HepG2 (cell line): ENCODE data around the gene ZBTB7A. TPM values are rescaled to one million over a fixed set of nuclear protein-coding genes. Genes with fewer than 3 reads are reported as not detected.

ENCODE experiments used
- ATAC-seq: fragments of 200-7000 bp; cut with Tn5 transposase; 3 replicates; pipeline ENCODE4 v1.9.1; 2020; ENCODE audit warnings: mild to moderate bottlenecking, moderate library complexity
- BruUV-seq: library from RNA; stranded (reverse); fragments of 400-500 nt; replicated peaks from 2 replicates; lab custom pipeline; 2021; lab: Mats Ljungman, UMichigan
- CTCF ChIA-PET: fragments of 300-600 bp; formaldehyde crosslinking; extraction: SDS; loops from one replicate; lab custom pipeline; 2021; ENCODE audit warnings: low total read pairs, inconsistent platforms, low intra/inter-chr PET ratio; lab: Yijun Ruan, JAX
- POLR2A ChIA-PET: fragments of 350-600 bp; sonication (Branson Sonifier 250); formaldehyde crosslinking; loops from one replicate; lab custom pipeline; 2020; ENCODE audit warnings: antibody characterized with exemption, inconsistent platforms; lab: Yijun Ruan, JAX
- DNase-seq: peaks from one replicate; pipeline ENCODE4 v3.0.0-alpha.2; 2015; ENCODE audit warnings: low spot score
- FAIRE-seq: peaks from 3 replicates; lab custom pipeline; 2011; peaks lifted over from hg19 to GRCh38; lab: Jason Lieb, UNC
- H2AFZ ChIP-seq: one replicate; pipeline ENCODE4 v1.6.1; 2011; ENCODE audit warnings: low read length, inconsistent platforms
- H3K27ac ChIP-seq: fragments of 300-600 bp; 3 replicates; pipeline ENCODE4 v1.8.0; 2011; ENCODE audit warnings: mixed run types, mild to moderate bottlenecking, mixed read lengths, low read length, inconsistent platforms; ENCODE audit not compliant: insufficient read depth; ENCODE audit errors: extremely low read length
- H3K27me3 ChIP-seq, 2 experiments: fragments of 200-600 bp in 1 of 2; 2 replicates in 1 of 2; 3 replicates in 1 of 2; pipeline versions ENCODE4 v1.6.0 to v1.8.0; 2011; ENCODE audit warnings: low read length in 2 of 2, mild to moderate bottlenecking in 2 of 2, moderate library complexity in 2 of 2, inconsistent platforms in 1 of 2; ENCODE audit not compliant: insufficient read depth in 2 of 2, control insufficient read depth in 1 of 2
- H3K36me3 ChIP-seq, 2 experiments: fragments of 200-600 bp in 1 of 2; replicated peaks in 1 of 2; 2 replicates in 1 of 2; 3 replicates in 1 of 2; pipeline versions ENCODE4 v1.5.1 to v1.8.0; 2011; ENCODE audit warnings: low read length in 2 of 2, inconsistent platforms in 1 of 2; ENCODE audit not compliant: insufficient read depth in 2 of 2, control insufficient read depth in 1 of 2
- H3K4me1 ChIP-seq: 2 replicates; pipeline ENCODE4 v1.5.1; 2012; ENCODE audit warnings: low read length, inconsistent platforms; ENCODE audit not compliant: insufficient read depth
- H3K4me2 ChIP-seq: 2 replicates; pipeline ENCODE4 v1.6.0; 2011; ENCODE audit warnings: low read depth, low read length, inconsistent platforms
- H3K4me3 ChIP-seq, 3 experiments: fragments of 200-600 bp in 1 of 3; sonication (generic), shearing (Covaris generic) in 1 of 3; replicated peaks in 1 of 3; 2 replicates each; pipeline ENCODE4 v1.5.1; 2011 to 2016; ENCODE audit warnings: low read length in 3 of 3, inconsistent platforms in 2 of 3, low read depth in 2 of 3, mild to moderate bottlenecking in 2 of 3, control low read depth in 1 of 3, mixed read lengths in 1 of 3; ENCODE audit not compliant: insufficient read depth in 1 of 3
- H3K79me2 ChIP-seq: one replicate; pipeline ENCODE4 v1.6.1; 2011; ENCODE audit warnings: low read length, inconsistent platforms; ENCODE audit not compliant: insufficient read depth
- H3K9ac ChIP-seq: 2 replicates; pipeline ENCODE4 v1.6.0; 2011; ENCODE audit warnings: mild to moderate bottlenecking, low read depth, low read length, inconsistent platforms; ENCODE audit not compliant: insufficient read depth
- H3K9me3 ChIP-seq: 2 replicates; pipeline ENCODE4 v1.5.1; 2012; ENCODE audit warnings: mild to moderate bottlenecking, low read length
- H4K20me1 ChIP-seq: 2 replicates; pipeline ENCODE4 v1.6.0; 2011; ENCODE audit warnings: inconsistent platforms, mild to moderate bottlenecking, low read length, moderate library complexity; ENCODE audit not compliant: insufficient read depth
- AHDC1 ChIP-seq: sonication (generic); formaldehyde crosslinking; IDR thresholded peaks from 2 replicates; pipeline ENCODE4 v1.5.1; 2020; ENCODE audit warnings: mild to moderate bottlenecking, missing genetic modification reagents, borderline replicate concordance
- CHD4 ChIP-seq: fragments of 200-600 bp; sonication (generic); IDR thresholded peaks from 2 replicates; pipeline ENCODE4 v1.7.0; 2017; ENCODE audit warnings: mild to moderate bottlenecking, low read length, borderline replicate concordance
- DNMT1 ChIP-seq: sonication (generic); formaldehyde crosslinking; IDR thresholded peaks from 2 replicates; pipeline ENCODE4 v1.5.1; 2020; ENCODE audit warnings: mild to moderate bottlenecking, missing genetic modification reagents
- JUND ChIP-seq: sonication (generic); formaldehyde crosslinking; IDR thresholded peaks from 2 replicates; pipeline ENCODE4 v1.8.0; 2022; ENCODE audit warnings: mild to moderate bottlenecking, missing genetic modification reagents
- LCORL ChIP-seq, 2 experiments: fragments of 450-650 bp in 1 of 2; sonication (generic) in 1 of 2; formaldehyde crosslinking in 1 of 2; IDR thresholded peaks; 2 replicates each; pipeline versions ENCODE4 v1.5.0 to v1.6.1; 2017 to 2020; ENCODE audit warnings: antibody characterized with exemption in 1 of 2, missing genetic modification reagents in 1 of 2
- MAFG ChIP-seq: sonication (generic); formaldehyde crosslinking; IDR thresholded peaks from 2 replicates; pipeline ENCODE4 v1.5.1; 2020; ENCODE audit warnings: mild to moderate bottlenecking, missing genetic modification reagents
- STAG1 ChIP-seq: sonication (generic); formaldehyde crosslinking; IDR thresholded peaks from 2 replicates; pipeline ENCODE4 v1.4.0; 2020; ENCODE audit warnings: missing genetic modification reagents
- ZFP36 ChIP-seq: fragments of 150-350 bp; IDR thresholded peaks from 2 replicates; pipeline ENCODE4 v1.6.1; 2018; ENCODE audit warnings: borderline replicate concordance, low read length, low read depth; ENCODE audit not compliant: partially characterized antibody
- ZMYM3 ChIP-seq: sonication (generic); formaldehyde crosslinking; IDR thresholded peaks from 2 replicates; pipeline ENCODE4 v1.5.1; 2020; ENCODE audit warnings: mild to moderate bottlenecking, missing genetic modification reagents
- ZNF232 ChIP-seq: sonication (generic); formaldehyde crosslinking; IDR thresholded peaks from 2 replicates; pipeline ENCODE4 v1.4.0; 2020; ENCODE audit warnings: missing genetic modification reagents, borderline replicate concordance
- ZNF235 ChIP-seq: sonication (generic); formaldehyde crosslinking; IDR thresholded peaks from 2 replicates; pipeline ENCODE4 v1.8.1; 2023; ENCODE audit warnings: mild to moderate bottlenecking, missing genetic modification reagents, borderline replicate concordance
- ZNF496 ChIP-seq: sonication (generic); formaldehyde crosslinking; IDR thresholded peaks from 2 replicates; pipeline ENCODE4 v1.8.1; 2023; ENCODE audit warnings: mild to moderate bottlenecking, moderate library complexity, missing genetic modification reagents; ENCODE audit not compliant: insufficient replicate concordance
- ZNF567 ChIP-seq: sonication (generic); formaldehyde crosslinking; IDR thresholded peaks from 2 replicates; pipeline ENCODE4 v1.8.1; 2023; ENCODE audit warnings: mild to moderate bottlenecking, missing genetic modification reagents, borderline replicate concordance
- ZNF777 ChIP-seq: sonication (generic); formaldehyde crosslinking; IDR thresholded peaks from 2 replicates; pipeline ENCODE4 v1.4.0; 2020; ENCODE audit warnings: missing genetic modification reagents
- WGBS: methylation state at CpG from one replicate; pipeline ENCODE4 v1.1.6; 2017; ENCODE audit warnings: low lambda C conversion rate; 5-methylcytosine and 5-hydroxymethylcytosine counted together
- in situ Hi-C: cut with HindIII; loops from 2 replicates; pipeline ENCODE4 v1.10.0; 2017; ENCODE audit warnings: low pct_unique_long_range_greater_than_20kb; ENCODE audit not compliant: extremely low pct_ligation_motif_present
- intact Hi-C: fragments of 100-400 bp; cut with micrococcal nuclease; formaldehyde crosslinking; loops from one replicate; pipeline ENCODE4 v1.10.0; 2022; ENCODE audit not compliant: unreplicated experiment
- polyA plus RNA-seq, 8 experiments: library from polyadenylated mRNA; depleted of rRNA in 3 of 8; stranded (reverse) in 7 of 8; unstranded in 1 of 8; fragments of >200 nt; fragmentation: Illumina TruSeq in 4 of 8; extraction: Trizol in 4 of 8; gene quantifications; 2 replicates each; pipeline versions ENCODE4 v1.2.1 to v1.2.3, GENCODE V29; 2011 to 2016; ENCODE audit warnings: low read depth in 4 of 8, missing spikeins in 1 of 8, mixed read lengths in 1 of 8; ENCODE audit not compliant: insufficient read depth in 1 of 8
- total RNA-seq, 5 experiments: library from RNA; depleted of rRNA; stranded (reverse); fragments of >200 nt; fragmentation: Illumina TruSeq; extraction: Trizol; gene quantifications; 2 replicates each; pipeline ENCODE4 v1.2.3, GENCODE V29; 2016; ENCODE audit warnings: low read depth in 1 of 5
- TF ChIP-seq, protein P1 (sequence below): sonication (generic); formaldehyde crosslinking; IDR thresholded peaks from 2 replicates; pipeline ENCODE4 v1.8.0; 2023; ENCODE audit warnings: mild to moderate bottlenecking, missing genetic modification reagents

Gene ZBTB7A
- total and polyA plus RNA-seq, 2 of the 13 experiments (the other 11 are each of a cell fraction or from before 2014, with no cell fraction given), result 3.6 to 4.0 TPM

- TF ChIP-seq LCORL (IDR thresholded peaks at IDR 0.05) (no peak), LCORL (CRISPR knock-in tag; IDR thresholded peaks at IDR 0.05) (no peak), CHD4 (peak; percentile 80; the same call in 1 of the 2 replicates), JUND (CRISPR knock-in tag) (no peak), ZNF232 (CRISPR knock-in tag) (0 out of 2 replicates have a peak, but pooled peaks have one; percentile 18), ZNF496 (no peak)
- TF ChIP-seq, all 625 proteins: peak for 46
Measured at GRCh38 chr19:4060621-4061177, 6.0 kb downstream of the ZBTB7A start (continued).

DNA sequence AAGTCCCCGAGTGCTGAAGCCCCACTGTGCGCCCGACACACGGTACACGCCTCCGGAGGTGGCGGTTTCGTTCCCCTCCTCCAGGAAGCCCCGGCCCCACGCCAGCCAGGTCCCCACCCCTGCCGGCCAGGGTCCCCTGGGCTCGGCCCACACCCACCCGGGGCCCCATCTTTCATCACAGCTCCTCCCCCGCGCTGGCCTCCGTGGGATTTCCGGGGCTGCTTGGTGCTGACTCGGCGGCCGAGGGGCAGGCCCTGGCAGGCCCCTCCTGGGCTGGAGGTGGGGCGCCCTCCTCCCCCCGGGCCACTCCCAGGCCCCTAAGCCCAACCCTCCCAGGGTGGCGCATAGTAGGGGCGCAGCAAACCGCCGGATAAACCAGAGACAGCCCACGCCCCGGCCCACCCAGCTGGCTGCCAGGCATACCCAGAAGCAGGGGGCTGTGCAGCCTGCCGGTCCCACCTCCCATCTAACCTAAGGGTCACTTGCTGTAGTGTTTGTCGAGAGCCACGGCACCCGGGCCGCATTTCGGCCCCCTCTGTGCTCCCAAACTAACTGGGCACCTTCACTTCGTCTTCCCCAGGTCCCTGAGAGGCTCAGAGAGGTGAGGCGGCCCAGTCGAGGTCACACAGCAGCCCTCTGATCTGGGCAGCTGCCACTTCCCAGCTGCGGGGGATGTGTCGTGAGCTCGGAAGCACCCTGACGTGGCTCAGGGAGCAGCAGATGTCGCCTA, 6.6 kb downstream of the ZBTB7A start:
- Histone ChIP-seq H3K4me1 (peaks cover 68% of the 10 kb centered on the region), H3K4me3 (peak overlapping the region in 2 of 3 experiments; percentile 58 to 69; a peak in 2 of 6 replicates), H4K20me1 (peaks cover 65% of the 10 kb centered on the region), H3K9me3 (no peaks in the 10 kb centered on the region), H3K27me3 (no peaks in the 10 kb centered on the region), H3K9ac (peak overlapping the region; percentile 91; the same call in 1 of the 2 replicates), H3K36me3 (peaks cover 10 to 27% of the 10 kb centered on the region in 2 experiments), H3K79me2 (peaks cover 84% of the 10 kb centered on the region), H2AFZ (no peak overlapping the region), H3K4me2 (peak overlapping the region; percentile 85), H3K27ac (peak overlapping the region; percentile 94)
- in situ Hi-C loops (no loop called here), intact Hi-C loops (loop anchor here (10.0 kb wide), 1 partner anchor 85 kb away; no protein-coding TSS in a partner anchor)
- CTCF ChIA-PET, result no interaction called here
- POLR2A ChIA-PET, result interaction anchor here (2.1 kb wide), 1 partner anchor 53 kb away, joined by 8 read pairs; the partner anchor contains the start of gene PIAS4
- DNase-seq (no peak), ATAC-seq (no peak), FAIRE-seq (no peak)
- no TSS peak for BruUV-seq
- WGBS, result 90% methylated on average over 11 of the region's 42 CpGs
- TF ChIP-seq ZFP36 (peak; percentile 61), ZNF235 (CRISPR knock-in tag) (0 out of 2 replicates have a peak, but pooled peaks have one; percentile 47), STAG1 (CRISPR knock-in tag) (no peak), MAFG (0 out of 2 replicates have a peak, but pooled peaks have one; percentile 28), DNMT1 (CRISPR knock-in tag) (no peak), AHDC1 (CRISPR knock-in tag) (no peak), ZNF567 (CRISPR knock-in tag) (0 out of 2 replicates have a peak, but pooled peaks have one; percentile 6), ZNF777 (0 out of 2 replicates have a peak, but pooled peaks have one; percentile 5), ZMYM3 (CRISPR knock-in tag) (peak; percentile 93)
- TF ChIP-seq, protein P1, sequence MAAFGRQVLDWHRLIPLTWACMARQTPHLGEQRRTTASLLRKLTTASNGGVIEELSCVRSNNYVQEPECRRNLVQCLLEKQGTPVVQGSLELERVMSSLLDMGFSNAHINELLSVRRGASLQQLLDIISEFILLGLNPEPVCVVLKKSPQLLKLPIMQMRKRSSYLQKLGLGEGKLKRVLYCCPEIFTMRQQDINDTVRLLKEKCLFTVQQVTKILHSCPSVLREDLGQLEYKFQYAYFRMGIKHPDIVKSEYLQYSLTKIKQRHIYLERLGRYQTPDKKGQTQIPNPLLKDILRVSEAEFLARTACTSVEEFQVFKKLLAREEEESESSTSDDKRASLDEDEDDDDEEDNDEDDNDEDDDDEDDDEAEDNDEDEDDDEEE (CRISPR knock-in tag), result no peak
